A673 (cell line): Measurements from ENCODE around the gene PPP1R37.

Experiments used
- CTCF ChIP-seq: fragments of 300-800, 200-600 bp; sonication (generic); conservative IDR thresholded peaks from 2 replicates; pipeline ENCODE4 v1.5.1; 2017; ENCODE audit warnings: low read depth, mild to moderate bottlenecking, antibody characterized with exemption, low read length, moderate library complexity, mixed read lengths
- EZH2 ChIP-seq: fragments of 200-600 bp; sonication (generic); IDR thresholded peaks from 2 replicates; pipeline ENCODE4 v1.6.1; 2017; ENCODE audit warnings: borderline replicate concordance, low read depth, mild to moderate bottlenecking, mixed read lengths, antibody characterized with exemption, low read length; ENCODE audit not compliant: poor library complexity, severe bottlenecking

DNA sequence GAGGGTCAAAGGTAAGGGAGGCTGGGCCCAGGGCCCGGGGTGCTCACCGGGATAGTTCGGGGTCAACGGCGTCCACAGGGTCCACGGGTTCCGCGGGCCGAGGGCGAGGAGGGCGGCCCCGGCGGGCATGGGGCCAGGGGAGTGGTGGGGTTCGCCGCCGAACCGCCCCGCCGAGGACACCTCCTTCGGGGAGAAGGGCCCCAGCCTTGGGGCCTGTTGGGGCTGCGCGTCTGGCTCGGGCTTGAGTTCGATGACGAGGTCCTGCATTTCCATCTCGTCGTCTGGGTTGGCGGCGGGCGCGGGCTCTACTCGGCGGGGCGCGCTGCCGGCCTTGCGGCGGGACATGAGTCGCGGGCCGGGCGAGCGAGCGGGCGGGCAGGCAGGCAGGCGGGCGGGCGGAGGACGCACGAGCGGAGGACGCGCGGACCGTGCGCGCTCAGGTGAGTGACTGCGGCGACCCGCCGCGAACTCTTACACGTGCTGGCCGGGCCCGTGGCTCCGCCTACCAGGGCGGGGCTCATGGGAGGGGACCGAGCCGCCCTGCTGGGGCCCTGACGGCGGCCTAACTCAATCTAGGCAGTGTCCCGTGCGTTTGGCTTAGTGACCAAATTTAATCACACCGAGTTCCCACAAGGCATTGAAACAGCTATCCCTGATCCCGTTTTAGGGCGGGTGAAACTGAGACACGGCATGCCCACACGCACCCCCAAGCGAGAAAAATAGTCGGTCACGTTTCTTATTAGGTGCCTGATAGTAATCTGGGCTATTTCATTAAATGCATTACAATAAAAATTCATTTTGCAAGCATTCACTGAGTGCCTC lies 16.7 kb upstream of the PPP1R37 start, which contains the start of gene ZNF296:
- TF ChIP-seq EZH2 (no peak), CTCF (no peak)
